HepG2 (cell line): ENCODE data around the gene FGF21. TPM values are rescaled to one million over a fixed set of nuclear protein-coding genes. Genes with fewer than 3 reads are reported as not detected.
A peak's percentile ranks its signal among the peaks of the same experiment; 100 is the strongest.

Experiments used
- CC2D1A ChIP-seq: sonication (generic); formaldehyde crosslinking; IDR thresholded peaks from 2 replicates; pipeline ENCODE4 v1.8.1; 2023; ENCODE audit warnings: mild to moderate bottlenecking, missing genetic modification reagents
- CSRNP1 ChIP-seq: sonication (generic); formaldehyde crosslinking; IDR thresholded peaks from 2 replicates; pipeline ENCODE4 v1.8.1; 2023; ENCODE audit warnings: mild to moderate bottlenecking, missing genetic modification reagents
- DZIP1 ChIP-seq: sonication (generic); formaldehyde crosslinking; IDR thresholded peaks from 2 replicates; pipeline ENCODE4 v1.5.0; 2020; ENCODE audit warnings: mild to moderate bottlenecking, missing genetic modification reagents
- FOXO1 ChIP-seq: sonication (generic); formaldehyde crosslinking; IDR thresholded peaks from 2 replicates; pipeline ENCODE4 v1.4.0; 2020; ENCODE audit warnings: missing genetic modification reagents
- GABPA ChIP-seq, 2 experiments: IDR thresholded peaks; 2 replicates each; pipeline ENCODE4 v1.6.1; 2011 to 2016; ENCODE audit warnings: low read depth in 2 of 2, low read length in 1 of 2, missing biosample characterization in 1 of 2, missing genetic modification characterization in 1 of 2
- HNF1A ChIP-seq, 2 experiments: sonication (generic) in 1 of 2; formaldehyde crosslinking in 1 of 2; IDR thresholded peaks; 2 replicates each; pipeline versions ENCODE4 v1.4.0 to v1.6.1; 2016 to 2020; ENCODE audit warnings: borderline replicate concordance in 1 of 2, low read depth in 1 of 2, mild to moderate bottlenecking in 1 of 2, missing genetic modification reagents in 1 of 2
- HOMEZ ChIP-seq: IDR thresholded peaks from 2 replicates; pipeline ENCODE4 v1.6.1; 2016; ENCODE audit warnings: low read depth
- IKZF4 ChIP-seq: sonication (generic); formaldehyde crosslinking; IDR thresholded peaks from 2 replicates; pipeline ENCODE4 v1.5.1; 2020; ENCODE audit warnings: borderline replicate concordance, mild to moderate bottlenecking, low read depth, missing genetic modification reagents; ENCODE audit errors: not compliant biosample characterization
- ISL2 ChIP-seq: sonication (generic); formaldehyde crosslinking; IDR thresholded peaks from 2 replicates; pipeline ENCODE4 v1.5.0; 2020; ENCODE audit warnings: missing genetic modification reagents
- KDM2A ChIP-seq: sonication (generic); formaldehyde crosslinking; IDR thresholded peaks from 2 replicates; pipeline ENCODE4 v1.4.0; 2020; ENCODE audit warnings: low read depth, missing genetic modification reagents, borderline replicate concordance
- POGK ChIP-seq: sonication (generic); formaldehyde crosslinking; conservative IDR thresholded peaks from 2 replicates; pipeline ENCODE4 v1.8.0; 2022; ENCODE audit warnings: mild to moderate bottlenecking, moderate library complexity, missing genetic modification reagents
- SIN3A ChIP-seq: IDR thresholded peaks from 2 replicates; pipeline ENCODE4 v1.6.1; 2011; ENCODE audit warnings: low read depth, mild to moderate bottlenecking, control low read depth, low read length, borderline replicate concordance
- SOX6 ChIP-seq, 2 experiments: fragments of 450-650 bp in 1 of 2; sonication (generic) in 1 of 2; formaldehyde crosslinking in 1 of 2; IDR thresholded peaks; 2 replicates each; pipeline versions ENCODE4 v1.4.0 to v1.6.1; 2017 to 2020; ENCODE audit warnings: antibody characterized with exemption in 1 of 2, mild to moderate bottlenecking in 1 of 2, missing genetic modification reagents in 1 of 2
- ZNF761 ChIP-seq: sonication (generic); formaldehyde crosslinking; conservative IDR thresholded peaks from 2 replicates; pipeline ENCODE4 v1.4.0; 2020; ENCODE audit warnings: mild to moderate bottlenecking, missing genetic modification reagents
- polyA plus RNA-seq, 8 experiments: library from polyadenylated mRNA; depleted of rRNA in 3 of 8; stranded (reverse) in 7 of 8; unstranded in 1 of 8; fragments of >200 nt; fragmentation: Illumina TruSeq in 4 of 8; extraction: Trizol in 4 of 8; gene quantifications; 2 replicates each; pipeline versions ENCODE4 v1.2.1 to v1.2.3, GENCODE V29; 2011 to 2016; ENCODE audit warnings: low read depth in 4 of 8, missing spikeins in 1 of 8, mixed read lengths in 1 of 8; ENCODE audit not compliant: insufficient read depth in 1 of 8
- total RNA-seq, 5 experiments: library from RNA; depleted of rRNA; stranded (reverse); fragments of >200 nt; fragmentation: Illumina TruSeq; extraction: Trizol; gene quantifications; 2 replicates each; pipeline ENCODE4 v1.2.3, GENCODE V29; 2016; ENCODE audit warnings: low read depth in 1 of 5

The FGF21 gene
- total and polyA plus RNA-seq, 2 of the 13 experiments (the other 11 are each of a cell fraction or from before 2014, with no cell fraction given), result 0.17 TPM; not detected in 1

- TF ChIP-seq SOX6 (IDR thresholded peaks at IDR 0.05) (no peak), SOX6 (CRISPR knock-in tag; IDR thresholded peaks at IDR 0.05) (peak; percentile 57), HNF1A (IDR thresholded peaks at IDR 0.05; ENCODE audit: low read depth) (no peak), HNF1A (CRISPR knock-in tag; IDR thresholded peaks at IDR 0.05; ENCODE audit: borderline replicate concordance) (0 out of 2 replicates have a peak, but pooled peaks have one; percentile 32), ZNF761 (0 out of 2 replicates have a peak, but pooled peaks have one; percentile 17), KDM2A (CRISPR knock-in tag) (peak; percentile 58; the same call in 1 of the 2 replicates), SIN3A (peak; percentile 65; the same call in 1 of the 2 replicates), CSRNP1 (peak; percentile 65; the same call in 1 of the 2 replicates), CC2D1A (CRISPR knock-in tag) (no peak), GABPA (IDR thresholded peaks at IDR 0.05; ENCODE audit: low read depth, low read length) (no peak), GABPA (CRISPR knock-in tag; IDR thresholded peaks at IDR 0.05; ENCODE audit: low read depth) (peak; percentile 78), DZIP1 (no peak), HOMEZ (CRISPR knock-in tag) (peak; percentile 43; the same call in 1 of the 2 replicates), IKZF4 (CRISPR knock-in tag) (no peak), POGK (CRISPR knock-in tag) (peak; percentile 70), ISL2 (CRISPR knock-in tag) (no peak), FOXO1 (CRISPR knock-in tag) (no peak)
These were observed 34.6 kb upstream of the FGF21 start (continued) for GRCh38 chr19:48720613-48721296.
